ENCODE results near the gene SELPLG. TPM values are rescaled to one million over a fixed set of nuclear protein-coding genes. Genes with fewer than 3 reads are reported as not detected.

Gene SELPLG
- total and polyA plus RNA-seq, 2 of the 4 experiments (the other 2 are of a cell fraction), result 3.2 to 10.8 TPM

- in situ Hi-C loops (cut with MboI; ENCODE audit: low sequenced_read_pairs), result loop anchor here (5.0 kb wide), 1 partner anchor 52 kb away; no protein-coding TSS in a partner anchor
- Histone ChIP-seq H2AK9ac (replicated peaks; ENCODE audit: low read depth, low read length, poor library complexity) (no peak overlapping the region), H3K4me2 (ENCODE audit: low read depth, low read length) (no peak overlapping the region), H4K20me1 (ENCODE audit: insufficient read depth, low read length) (no peaks in the 10 kb centered on the region), H3K9me1 (ENCODE audit: insufficient read depth, low read length) (peaks cover 9% of the 10 kb centered on the region), H2BK20ac (ENCODE audit: low read depth, low read length) (no peak overlapping the region), H4K5ac (ENCODE audit: low read depth, low read length) (peak overlapping the region; percentile 40; the same call in 1 of the 2 replicates), H3K27ac (ENCODE audit: insufficient read depth, low read length) (no peak overlapping the region), H3K56ac (ENCODE audit: extremely low read depth, insufficient read depth, low read length) (no peak overlapping the region), H3K27me3 (ENCODE audit: control insufficient read depth, insufficient read depth, low read length) (no peaks in the 10 kb centered on the region), H2BK120ac (ENCODE audit: low read depth, low read length) (no peak overlapping the region; the same call in 1 of the 2 replicates), H3K79me1 (ENCODE audit: low read depth in 1 of 2, low read length in 2 of 2) (no peaks in the 10 kb centered on the region), H3K9ac (ENCODE audit: low read depth, low read length) (no peak overlapping the region), H3K4me3 (ENCODE audit: insufficient read depth, low read depth, low read length) (no peak overlapping the region), H2BK15ac (ENCODE audit: low read depth, low read length) (no peak overlapping the region), H2AK5ac (ENCODE audit: low read depth, low read length) (no peak overlapping the region), H2BK5ac (ENCODE audit: low read depth, low read length, poor library complexity, severe bottlenecking) (no peak overlapping the region), H3K36me3 (ENCODE audit: control insufficient read depth, insufficient read depth, low read length) (no peaks in the 10 kb centered on the region), H3K4me1 (ENCODE audit: control insufficient read depth, insufficient read depth, low read length) (peaks cover 3% of the 10 kb centered on the region; the same call in 1 of the 2 replicates), H4K91ac (ENCODE audit: insufficient read depth, low read depth, low read length) (no peak overlapping the region), H3K18ac (ENCODE audit: low read depth, low read length) (no peak overlapping the region), H4K8ac (ENCODE audit: low read depth in 2 of 2, low read length in 2 of 2) (no peak overlapping the region), H3K14ac (replicated peaks; ENCODE audit: low read depth, low read length) (no peak overlapping the region), H3K4ac (ENCODE audit: low read depth, low read length) (no peak overlapping the region), H3K23ac (ENCODE audit: low read depth, low read length) (no peak overlapping the region), H3K9me3 (ENCODE audit: control insufficient read depth, insufficient read depth, low read length) (peaks cover 3% of the 10 kb centered on the region; the same call in 1 of the 2 replicates), H2AFZ (replicated peaks; ENCODE audit: low read length, poor library complexity) (no peak overlapping the region)
- ATAC-seq (ENCODE audit: low read depth), result no peak
- ChIA-PET CTCF (interaction anchor here (0.7 to 1.6 kb wide), 3 partner anchors 42 to 185 kb away, joined by 3 to 4 read pairs (median 3); no protein-coding TSS in a partner anchor), POLR2A (ENCODE audit: unreplicated experiment) (no interaction called here)
- DNase-seq, result no peak
- intact Hi-C loops (cut with micrococcal nuclease), result no loop called here
- TF ChIP-seq, protein P1, sequence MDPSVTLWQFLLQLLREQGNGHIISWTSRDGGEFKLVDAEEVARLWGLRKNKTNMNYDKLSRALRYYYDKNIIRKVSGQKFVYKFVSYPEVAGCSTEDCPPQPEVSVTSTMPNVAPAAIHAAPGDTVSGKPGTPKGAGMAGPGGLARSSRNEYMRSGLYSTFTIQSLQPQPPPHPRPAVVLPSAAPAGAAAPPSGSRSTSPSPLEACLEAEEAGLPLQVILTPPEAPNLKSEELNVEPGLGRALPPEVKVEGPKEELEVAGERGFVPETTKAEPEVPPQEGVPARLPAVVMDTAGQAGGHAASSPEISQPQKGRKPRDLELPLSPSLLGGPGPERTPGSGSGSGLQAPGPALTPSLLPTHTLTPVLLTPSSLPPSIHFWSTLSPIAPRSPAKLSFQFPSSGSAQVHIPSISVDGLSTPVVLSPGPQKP (IDR thresholded peaks at IDR 0.05; ENCODE audit: borderline replicate concordance, low read depth, low read length), result no peak
- TF ChIP-seq POLR2A (IDR thresholded peaks at IDR 0.05; ENCODE audit: low read depth, low read length), result no peak
- no peak for TF ChIP-seq RCOR1 (IDR thresholded peaks at IDR 0.05; ENCODE audit: insufficient replicate concordance, low read length)
- no peak for TF ChIP-seq MXI1 (IDR thresholded peaks at IDR 0.05; ENCODE audit: borderline replicate concordance, low read depth, low read length)
- TF ChIP-seq, protein P2, sequence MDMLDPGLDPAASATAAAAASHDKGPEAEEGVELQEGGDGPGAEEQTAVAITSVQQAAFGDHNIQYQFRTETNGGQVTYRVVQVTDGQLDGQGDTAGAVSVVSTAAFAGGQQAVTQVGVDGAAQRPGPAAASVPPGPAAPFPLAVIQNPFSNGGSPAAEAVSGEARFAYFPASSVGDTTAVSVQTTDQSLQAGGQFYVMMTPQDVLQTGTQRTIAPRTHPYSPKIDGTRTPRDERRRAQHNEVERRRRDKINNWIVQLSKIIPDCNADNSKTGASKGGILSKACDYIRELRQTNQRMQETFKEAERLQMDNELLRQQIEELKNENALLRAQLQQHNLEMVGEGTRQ (IDR thresholded peaks at IDR 0.05; ENCODE audit: low read depth, low read length), result no peak
- no peak for TF ChIP-seq BHLHE40 (IDR thresholded peaks at IDR 0.05; ENCODE audit: low read depth, low read length)
- TF ChIP-seq RFX5 (IDR thresholded peaks at IDR 0.05; ENCODE audit: low read depth, low read length), result no peak
- TF ChIP-seq RAD21 (IDR thresholded peaks at IDR 0.05; ENCODE audit: low read length), result no peak
- no peak for TF ChIP-seq MAZ (IDR thresholded peaks at IDR 0.05; ENCODE audit: borderline replicate concordance, low read depth, low read length)
- no peak for TF ChIP-seq FOS (IDR thresholded peaks at IDR 0.05; ENCODE audit: low read depth, low read length)
- no peak for TF ChIP-seq SMC3 (IDR thresholded peaks at IDR 0.05; ENCODE audit: low read depth, low read length)
- no peak for TF ChIP-seq MAFK (IDR thresholded peaks at IDR 0.05; ENCODE audit: low read depth, low read length)
- BruUV-seq (replicated peaks), result no TSS peak
- 72% methylated on average over 7 of the region's 14 CpGs; no CpG with 5 or more reads in 1 of the 2 experiments for WGBS, 2 experiments (ENCODE audit: extremely low coverage in 2 of 2, insufficient read length in 1 of 2)
- dilution Hi-C loops (cut with HindIII; ENCODE audit: low sequenced_read_pairs, unreplicated experiment), result no loop called here
Observed at GRCh38 chr12:108619369-108620160, 14.1 kb downstream of the SELPLG start.

All from IMR-90 (cell line).